Hematopoietic multipotent progenitor cell treated with erythropoietin and hydrocortisone succinate and interleukin-3 and kit ligand, for 8 days (in vitro differentiated cells): ENCODE measurements around the gene ZNF184.

Experiments used
- DNase-seq: peaks from one replicate; pipeline ENCODE4 v3.0.0-alpha.2; 2015

The ZNF184 gene

GRCh38 chr6:27472617-27473400 lies at the start of gene ZNF184:
TSS of gene ZNF184 (minus strand) at chr6:27473105. CDS start at chr6:27472294, 811 bp downstream.
- DNase-seq = peak; percentile 97

- peak; percentile 91 for DNase-seq
These were observed 46.2 kb upstream of the ZNF184 start for GRCh38 chr6:27518881-27519795.

GRCh38 chr6:27517928-27518787 lies 45.3 kb upstream of the ZNF184 start:
- DNase-seq = peak; percentile 22

- DNase-seq = no peak
These were observed 44.3 kb upstream of the ZNF184 start for GRCh38 chr6:27517238-27517637.

- no peak for DNase-seq
These were observed 42.1 kb upstream of the ZNF184 start for GRCh38 chr6:27514906-27515495.

GRCh38 chr6:27512525-27512924 lies 39.6 kb upstream of the ZNF184 start:
- no peak for DNase-seq

- no peak for DNase-seq
These were observed 34.4 kb upstream of the ZNF184 start for GRCh38 chr6:27507041-27507956.

- DNase-seq = peak; percentile 64
These were observed 32.5 kb upstream of the ZNF184 start for GRCh38 chr6:27505209-27506027.

GRCh38 chr6:27503436-27504030 lies 30.6 kb upstream of the ZNF184 start:
- peak; percentile 88 for DNase-seq

GRCh38 chr6:27502508-27503435 lies 29.9 kb upstream of the ZNF184 start:
- peak; percentile 90 for DNase-seq

- DNase-seq = no peak
These were observed 28.3 kb upstream of the ZNF184 start for GRCh38 chr6:27501187-27501586.

- no peak for DNase-seq
These were observed 27.3 kb upstream of the ZNF184 start for GRCh38 chr6:27500177-27500576.

GRCh38 chr6:27495386-27496135 lies 22.7 kb upstream of the ZNF184 start:
- DNase-seq = peak; percentile 87

GRCh38 chr6:27494987-27495385 lies 22.1 kb upstream of the ZNF184 start:
- no peak for DNase-seq

GRCh38 chr6:27494103-27494502 lies 21.2 kb upstream of the ZNF184 start:
- DNase-seq = no peak

- no peak for DNase-seq
These were observed 19.8 kb upstream of the ZNF184 start for GRCh38 chr6:27492631-27493190.

GRCh38 chr6:27479319-27480182 lies 6.6 kb upstream of the ZNF184 start:
- DNase-seq = peak; percentile 93
